ENCODE measurements around the gene DAW1. TPM values are rescaled to one million over a fixed set of nuclear protein-coding genes. Genes with fewer than 3 reads are reported as not detected.

DAW1 gene
- total and polyA plus RNA-seq, 2 of the 13 experiments (the other 11 are each of a cell fraction or from before 2014, with no cell fraction given): not detected

- TF ChIP-seq, protein P1, sequence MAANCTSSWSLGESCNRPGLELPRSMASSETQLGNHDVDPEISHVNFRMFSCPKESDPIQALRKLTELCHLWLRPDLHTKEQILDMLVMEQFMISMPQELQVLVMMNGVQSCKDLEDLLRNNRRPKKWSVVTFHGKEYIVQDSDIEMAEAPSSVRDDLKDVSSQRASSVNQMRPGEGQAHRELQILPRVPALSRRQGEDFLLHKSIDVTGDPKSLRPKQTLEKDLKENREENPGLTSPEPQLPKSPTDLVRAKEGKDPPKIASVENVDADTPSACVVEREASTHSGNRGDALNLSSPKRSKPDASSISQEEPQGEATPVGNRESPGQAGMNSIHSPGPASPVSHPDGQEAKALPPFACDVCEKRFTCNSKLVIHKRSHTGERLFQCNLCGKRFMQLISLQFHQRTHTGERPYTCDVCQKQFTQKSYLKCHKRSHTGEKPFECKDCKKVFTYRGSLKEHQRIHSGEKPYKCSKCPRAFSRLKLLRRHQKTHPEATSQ (CRISPR knock-in tag; IDR thresholded peaks at IDR 0.05; ENCODE audit: borderline replicate concordance): 0 out of 2 replicates have a peak, but pooled peaks have one; percentile 28
- TF ChIP-seq STAG1 (CRISPR knock-in tag; IDR thresholded peaks at IDR 0.05) (peak; percentile 92), ZNF292 (CRISPR knock-in tag; IDR thresholded peaks at IDR 0.05; ENCODE audit: borderline replicate concordance, low read depth) (peak; percentile 66; the same call in 1 of the 2 replicates), KDM5B (CRISPR knock-in tag; IDR thresholded peaks at IDR 0.05; ENCODE audit: borderline replicate concordance) (peak; percentile 31; the same call in 1 of the 2 replicates), FOSL2 (CRISPR knock-in tag; IDR thresholded peaks at IDR 0.05) (peak; percentile 71), KLF6 (CRISPR knock-in tag; IDR thresholded peaks at IDR 0.05) (0 out of 2 replicates have a peak, but pooled peaks have one; percentile 38), ZNF432 (CRISPR knock-in tag; IDR thresholded peaks at IDR 0.05; ENCODE audit: borderline replicate concordance) (no peak), NFE2L2 (IDR thresholded peaks at IDR 0.05; ENCODE audit: low read length) (no peak), ZNF274 (CRISPR knock-in tag; IDR thresholded peaks at IDR 0.05) (peak; percentile 75; the same call in 1 of the 2 replicates), FOXK2 (IDR thresholded peaks at IDR 0.05) (no peak)
- TF ChIP-seq, protein P2, sequence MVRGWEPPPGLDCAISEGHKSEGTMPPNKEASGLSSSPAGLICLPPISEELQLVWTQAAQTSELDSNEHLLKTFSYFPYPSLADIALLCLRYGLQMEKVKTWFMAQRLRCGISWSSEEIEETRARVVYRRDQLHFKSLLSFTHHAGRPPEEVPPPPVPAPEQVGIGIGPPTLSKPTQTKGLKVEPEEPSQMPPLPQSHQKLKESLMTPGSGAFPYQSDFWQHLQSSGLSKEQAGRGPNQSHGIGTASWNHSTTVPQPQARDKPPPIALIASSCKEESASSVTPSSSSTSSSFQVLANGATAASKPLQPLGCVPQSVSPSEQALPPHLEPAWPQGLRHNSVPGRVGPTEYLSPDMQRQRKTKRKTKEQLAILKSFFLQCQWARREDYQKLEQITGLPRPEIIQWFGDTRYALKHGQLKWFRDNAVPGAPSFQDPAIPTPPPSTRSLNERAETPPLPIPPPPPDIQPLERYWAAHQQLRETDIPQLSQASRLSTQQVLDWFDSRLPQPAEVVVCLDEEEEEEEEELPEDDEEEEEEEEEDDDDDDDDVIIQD (CRISPR knock-in tag; IDR thresholded peaks at IDR 0.05; ENCODE audit: low read depth): peak; percentile 71
- TF ChIP-seq, protein P3, sequence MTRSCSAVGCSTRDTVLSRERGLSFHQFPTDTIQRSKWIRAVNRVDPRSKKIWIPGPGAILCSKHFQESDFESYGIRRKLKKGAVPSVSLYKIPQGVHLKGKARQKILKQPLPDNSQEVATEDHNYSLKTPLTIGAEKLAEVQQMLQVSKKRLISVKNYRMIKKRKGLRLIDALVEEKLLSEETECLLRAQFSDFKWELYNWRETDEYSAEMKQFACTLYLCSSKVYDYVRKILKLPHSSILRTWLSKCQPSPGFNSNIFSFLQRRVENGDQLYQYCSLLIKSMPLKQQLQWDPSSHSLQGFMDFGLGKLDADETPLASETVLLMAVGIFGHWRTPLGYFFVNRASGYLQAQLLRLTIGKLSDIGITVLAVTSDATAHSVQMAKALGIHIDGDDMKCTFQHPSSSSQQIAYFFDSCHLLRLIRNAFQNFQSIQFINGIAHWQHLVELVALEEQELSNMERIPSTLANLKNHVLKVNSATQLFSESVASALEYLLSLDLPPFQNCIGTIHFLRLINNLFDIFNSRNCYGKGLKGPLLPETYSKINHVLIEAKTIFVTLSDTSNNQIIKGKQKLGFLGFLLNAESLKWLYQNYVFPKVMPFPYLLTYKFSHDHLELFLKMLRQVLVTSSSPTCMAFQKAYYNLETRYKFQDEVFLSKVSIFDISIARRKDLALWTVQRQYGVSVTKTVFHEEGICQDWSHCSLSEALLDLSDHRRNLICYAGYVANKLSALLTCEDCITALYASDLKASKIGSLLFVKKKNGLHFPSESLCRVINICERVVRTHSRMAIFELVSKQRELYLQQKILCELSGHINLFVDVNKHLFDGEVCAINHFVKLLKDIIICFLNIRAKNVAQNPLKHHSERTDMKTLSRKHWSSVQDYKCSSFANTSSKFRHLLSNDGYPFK (CRISPR knock-in tag; IDR thresholded peaks at IDR 0.05; ENCODE audit: borderline replicate concordance): peak; percentile 43; the same call in 1 of the 2 replicates
- TF ChIP-seq, protein P4, sequence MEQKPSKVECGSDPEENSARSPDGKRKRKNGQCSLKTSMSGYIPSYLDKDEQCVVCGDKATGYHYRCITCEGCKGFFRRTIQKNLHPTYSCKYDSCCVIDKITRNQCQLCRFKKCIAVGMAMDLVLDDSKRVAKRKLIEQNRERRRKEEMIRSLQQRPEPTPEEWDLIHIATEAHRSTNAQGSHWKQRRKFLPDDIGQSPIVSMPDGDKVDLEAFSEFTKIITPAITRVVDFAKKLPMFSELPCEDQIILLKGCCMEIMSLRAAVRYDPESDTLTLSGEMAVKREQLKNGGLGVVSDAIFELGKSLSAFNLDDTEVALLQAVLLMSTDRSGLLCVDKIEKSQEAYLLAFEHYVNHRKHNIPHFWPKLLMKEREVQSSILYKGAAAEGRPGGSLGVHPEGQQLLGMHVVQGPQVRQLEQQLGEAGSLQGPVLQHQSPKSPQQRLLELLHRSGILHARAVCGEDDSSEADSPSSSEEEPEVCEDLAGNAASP (CRISPR knock-in tag; IDR thresholded peaks at IDR 0.05; ENCODE audit: borderline replicate concordance): peak; percentile 67; the same call in 1 of the 2 replicates
- TF ChIP-seq, protein P5, sequence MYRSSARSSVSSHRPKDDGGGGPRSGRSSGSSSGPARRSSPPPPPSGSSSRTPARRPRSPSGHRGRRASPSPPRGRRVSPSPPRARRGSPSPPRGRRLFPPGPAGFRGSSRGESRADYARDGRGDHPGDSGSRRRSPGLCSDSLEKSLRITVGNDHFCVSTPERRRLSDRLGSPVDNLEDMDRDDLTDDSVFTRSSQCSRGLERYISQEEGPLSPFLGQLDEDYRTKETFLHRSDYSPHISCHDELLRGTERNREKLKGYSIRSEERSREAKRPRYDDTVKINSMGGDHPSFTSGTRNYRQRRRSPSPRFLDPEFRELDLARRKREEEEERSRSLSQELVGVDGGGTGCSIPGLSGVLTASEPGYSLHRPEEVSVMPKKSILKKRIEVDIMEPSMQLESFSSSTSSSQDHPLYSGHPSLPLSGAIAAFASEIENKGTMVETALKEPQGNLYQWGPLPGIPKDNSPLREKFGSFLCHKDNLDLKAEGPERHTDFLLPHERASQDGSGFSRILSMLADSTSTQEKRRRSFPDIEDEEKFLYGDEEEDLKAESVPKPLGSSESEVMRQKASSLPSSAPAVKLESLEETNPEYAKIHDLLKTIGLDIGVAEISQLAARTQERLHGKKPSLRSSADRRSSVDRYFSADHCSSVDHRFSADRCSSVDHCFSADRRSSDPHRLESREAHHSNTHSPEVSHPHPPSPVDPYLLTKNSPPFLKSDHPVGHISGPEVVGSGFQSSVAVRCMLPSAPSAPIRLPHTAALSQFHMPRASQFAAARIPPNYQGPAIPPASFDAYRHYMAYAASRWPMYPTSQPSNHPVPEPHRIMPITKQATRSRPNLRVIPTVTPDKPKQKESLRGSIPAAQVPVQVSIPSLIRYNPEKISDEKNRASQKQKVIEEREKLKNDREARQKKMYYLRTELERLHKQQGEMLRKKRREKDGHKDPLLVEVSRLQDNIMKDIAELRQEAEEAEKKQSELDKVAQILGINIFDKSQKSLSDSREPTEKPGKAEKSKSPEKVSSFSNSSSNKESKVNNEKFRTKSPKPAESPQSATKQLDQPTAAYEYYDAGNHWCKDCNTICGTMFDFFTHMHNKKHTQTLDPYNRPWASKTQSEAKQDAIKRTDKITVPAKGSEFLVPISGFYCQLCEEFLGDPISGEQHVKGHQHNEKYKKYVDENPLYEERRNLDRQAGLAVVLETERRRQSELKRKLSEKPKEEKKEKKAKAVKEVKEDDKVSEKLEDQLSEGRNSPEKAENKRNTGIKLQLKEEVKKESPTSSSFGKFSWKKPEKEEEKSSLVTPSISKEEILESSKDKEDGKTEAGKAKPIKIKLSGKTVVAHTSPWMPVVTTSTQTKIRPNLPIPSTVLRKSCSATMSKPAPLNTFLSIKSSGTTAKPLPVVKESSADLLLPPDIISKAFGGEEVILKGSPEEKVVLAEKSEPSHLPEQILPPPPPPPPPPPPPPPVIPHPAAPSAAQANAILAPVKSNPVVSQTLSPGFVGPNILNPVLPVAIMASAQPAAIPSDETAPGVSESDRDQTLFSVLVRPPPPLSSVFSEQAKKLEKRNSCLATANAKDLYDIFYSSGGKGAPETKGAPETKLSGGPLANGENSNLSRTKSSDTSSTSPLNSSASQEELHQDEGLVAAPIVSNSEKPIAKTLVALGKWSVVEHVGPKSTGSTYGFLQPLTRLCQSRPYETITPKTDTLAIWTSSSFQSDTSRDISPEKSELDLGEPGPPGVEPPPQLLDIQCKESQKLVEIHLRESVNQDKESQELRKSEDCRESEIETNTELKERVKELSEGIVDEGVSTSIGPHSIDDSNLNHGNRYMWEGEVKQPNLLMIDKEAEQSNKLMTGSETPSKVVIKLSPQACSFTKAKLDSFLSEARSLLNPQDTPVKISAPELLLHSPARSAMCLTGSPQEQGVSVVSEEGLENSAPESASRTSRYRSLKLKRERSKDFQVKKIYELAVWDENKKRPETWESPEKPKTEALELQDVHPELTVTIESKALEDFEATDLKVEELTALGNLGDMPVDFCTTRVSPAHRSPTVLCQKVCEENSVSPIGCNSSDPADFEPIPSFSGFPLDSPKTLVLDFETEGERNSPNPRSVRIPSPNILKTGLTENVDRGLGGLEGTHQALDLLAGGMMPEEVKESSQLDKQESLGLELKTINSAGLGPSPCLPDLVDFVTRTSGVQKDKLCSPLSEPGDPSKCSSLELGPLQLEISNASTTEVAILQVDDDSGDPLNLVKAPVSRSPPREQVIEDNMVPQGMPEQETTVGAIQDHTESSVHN (CRISPR knock-in tag; IDR thresholded peaks at IDR 0.05): no peak
These were observed 13.1 kb downstream of the DAW1 start (continued) for GRCh38 chr2:227884511-227884947.

All from HepG2 (cell line).